PC-3 (cell line): Measurements from ENCODE around the gene DLG2. TPM values are rescaled to one million over a fixed set of nuclear protein-coding genes. Genes with fewer than 3 reads are reported as not detected.

Source experiments
- ATAC-seq: fragments of 200-7000 bp; cut with Tn5 transposase; 2 replicates; pipeline ENCODE4 v1.9.1; 2020; ENCODE audit warnings: mild to moderate bottlenecking, moderate library complexity
- BruUV-seq: library from RNA; stranded (reverse); fragments of 400-500 nt; replicated peaks from 2 replicates; lab custom pipeline; 2021; lab: Mats Ljungman, UMichigan
- CTCF ChIA-PET: fragments of 300-600 bp; sonication (Branson Sonifier 250); formaldehyde crosslinking; loops from one replicate; lab custom pipeline; 2022; ENCODE audit warnings: antibody characterized with exemption; lab: Charles Lee
- POLR2A ChIA-PET: fragments of 300-600 bp; sonication (Branson Sonifier 250); formaldehyde crosslinking; loops from one replicate; lab custom pipeline; 2022; ENCODE audit warnings: antibody characterized with exemption; ENCODE audit not compliant: unreplicated experiment; lab: Charles Lee
- DNase-seq: peaks from one replicate; pipeline ENCODE4 v3.0.0-alpha.2; 2015
- H2AFZ ChIP-seq: fragments of 300-600 bp; sonication (generic); 2 replicates; pipeline ENCODE4 v1.6.0; 2016; ENCODE audit warnings: antibody characterized with exemption, low read length
- H3F3A ChIP-seq: fragments of 300-600 bp; sonication (generic); one replicate; pipeline ENCODE4 v1.6.0; 2017; ENCODE audit warnings: antibody characterized with exemption, low read length, control low read depth, mild to moderate bottlenecking; ENCODE audit not compliant: unreplicated experiment
- H3K27ac ChIP-seq: fragments of 300-600 bp; sonication (generic); 2 replicates; pipeline ENCODE4 v1.5.1; 2016; ENCODE audit warnings: mild to moderate bottlenecking, low read length
- H3K27me3 ChIP-seq: fragments of 300-600 bp; sonication (generic); 2 replicates; pipeline ENCODE4 v1.6.1; 2016; ENCODE audit warnings: low read length, mixed read lengths
- H3K36me3 ChIP-seq: fragments of 300-600 bp; sonication (generic); 2 replicates; pipeline ENCODE4 v1.6.1; 2016; ENCODE audit warnings: low read depth, mixed run types, low read length, mixed read lengths
- H3K4me1 ChIP-seq: fragments of 300-600 bp; sonication (generic); 2 replicates; pipeline ENCODE4 v1.5.1; 2016; ENCODE audit warnings: low read length; ENCODE audit not compliant: insufficient read depth
- H3K4me2 ChIP-seq: fragments of 300-600 bp; sonication (generic); 2 replicates; pipeline ENCODE4 v1.6.0; 2016; ENCODE audit warnings: low read length
- H3K4me3 ChIP-seq: fragments of 300-600 bp; sonication (generic); 2 replicates; pipeline ENCODE4 v1.5.1; 2016; ENCODE audit warnings: mild to moderate bottlenecking, low read length, mixed read lengths
- H3K79me2 ChIP-seq: fragments of 300-600 bp; sonication (generic); 2 replicates; pipeline ENCODE4 v1.6.1; 2017; ENCODE audit warnings: low read length, mixed read lengths
- H3K9ac ChIP-seq: fragments of 300-600 bp; sonication (generic); 2 replicates; pipeline ENCODE4 v1.6.0; 2016; ENCODE audit warnings: mild to moderate bottlenecking, low read length
- H3K9me2 ChIP-seq: fragments of 300-600 bp; sonication (generic); replicated peaks from 2 replicates; pipeline ENCODE4 v1.6.1; 2016; ENCODE audit warnings: mixed run types, low read length, mixed read lengths
- H3K9me3 ChIP-seq: fragments of 300-600 bp; sonication (generic); 2 replicates; pipeline ENCODE4 v1.6.1; 2016; ENCODE audit warnings: low read length, mixed read lengths
- H4K20me1 ChIP-seq: fragments of 300-600 bp; sonication (generic); 2 replicates; pipeline ENCODE4 v1.6.1; 2016; ENCODE audit warnings: low read length, mixed read lengths
- CTCF ChIP-seq: fragments of 300-600 bp; sonication (generic); conservative IDR thresholded peaks from 2 replicates; pipeline ENCODE4 v1.5.1; 2017; ENCODE audit warnings: antibody characterized with exemption, low read depth, mild to moderate bottlenecking, low read length
- EZH2 ChIP-seq: fragments of 300-600 bp; sonication (generic); IDR thresholded peaks from one replicate; pipeline ENCODE4 v1.6.1; 2017; ENCODE audit warnings: antibody characterized with exemption, mild to moderate bottlenecking, low read length; ENCODE audit not compliant: unreplicated experiment
- EZH2phosphoT487 ChIP-seq: fragments of 300-600 bp; sonication (generic); IDR thresholded peaks from 2 replicates; pipeline ENCODE4 v1.6.1; 2018; ENCODE audit warnings: mild to moderate bottlenecking, antibody characterized with exemption, low read length, borderline replicate concordance
- intact Hi-C: fragments of 100-400 bp; cut with micrococcal nuclease; formaldehyde crosslinking; loops from 2 replicates; pipeline ENCODE4 v1.9.0; 2023
- total RNA-seq: library from RNA; depleted of rRNA; stranded (reverse); fragments of >200 nt; gene quantifications from 2 replicates; pipeline ENCODE4 v1.2.3, GENCODE V29; 2014

DLG2 gene
- total RNA-seq, 1 experiment from 2014 or later: 0.58 TPM

GRCh38 chr11:83945976-83946375, 1681.2 kb downstream of the DLG2 start:
- Histone ChIP-seq H3K9me3 (no peaks in the 10 kb centered on the region), H3F3A (no peaks in the 10 kb centered on the region), H3K4me3 (no peak overlapping the region), H2AFZ (no peak overlapping the region), H3K9me2 (no peaks in the 10 kb centered on the region), H3K36me3 (no peaks in the 10 kb centered on the region), H4K20me1 (no peaks in the 10 kb centered on the region), H3K4me2 (no peak overlapping the region), H3K27me3 (peaks cover 5% of the 10 kb centered on the region; the same call in 1 of the 2 replicates), H3K27ac (no peak overlapping the region), H3K79me2 (no peaks in the 10 kb centered on the region), H3K4me1 (no peaks in the 10 kb centered on the region), H3K9ac (no peak overlapping the region)
- BruUV-seq: no TSS peak
- no peak for ATAC-seq
- ChIA-PET POLR2A (no interaction called here), CTCF (no interaction called here)
- no peak for TF ChIP-seq EZH2
- TF ChIP-seq CTCF: no peak
- TF ChIP-seq EZH2phosphoT487: no peak
- no peak for DNase-seq
- intact Hi-C loops: no loop called here

- no peaks in the 10 kb centered on the region for H3K79me2 ChIP-seq
- H3K4me1 ChIP-seq: no peaks in the 10 kb centered on the region
- H3K27ac ChIP-seq: no peak overlapping the region
- no peaks in the 10 kb centered on the region for H4K20me1 ChIP-seq
- H2AFZ ChIP-seq: no peak overlapping the region
- TF ChIP-seq EZH2 (no peak), CTCF (no peak), EZH2phosphoT487 (no peak)
- intact Hi-C loops: no loop called here
- no peak overlapping the region for H3K9ac ChIP-seq
- ChIA-PET POLR2A (no interaction called here), CTCF (no interaction called here)
- H3K4me2 ChIP-seq: no peak overlapping the region
- H3F3A ChIP-seq: no peaks in the 10 kb centered on the region
- H3K4me3 ChIP-seq: no peak overlapping the region
- BruUV-seq: no TSS peak
- H3K9me3 ChIP-seq: no peaks in the 10 kb centered on the region
- ATAC-seq (no peak), DNase-seq (no peak)
- no peaks in the 10 kb centered on the region for H3K36me3 ChIP-seq
- no peaks in the 10 kb centered on the region for H3K9me2 ChIP-seq
- peaks cover 3% of the 10 kb centered on the region; the same call in 1 of the 2 replicates for H3K27me3 ChIP-seq
Observed at GRCh38 chr11:83941050-83941449, 1686.1 kb downstream of the DLG2 start.

- H3K9me3 ChIP-seq: no peaks in the 10 kb centered on the region
- DNase-seq (no peak), ATAC-seq (no peak)
- POLR2A ChIA-PET: no interaction called here
- H3K9ac ChIP-seq: no peak overlapping the region
- no peaks in the 10 kb centered on the region for H3K27me3 ChIP-seq
- no peak overlapping the region for H2AFZ ChIP-seq
- intact Hi-C loops: no loop called here
- H3K79me2 ChIP-seq: no peaks in the 10 kb centered on the region
- no peaks in the 10 kb centered on the region for H3K36me3 ChIP-seq
- H3K27ac ChIP-seq: no peak overlapping the region
- TF ChIP-seq EZH2 (no peak), CTCF (no peak), EZH2phosphoT487 (no peak)
- H3K4me3 ChIP-seq: no peak overlapping the region
- H3K4me1 ChIP-seq: no peaks in the 10 kb centered on the region
- no TSS peak for BruUV-seq
- no peaks in the 10 kb centered on the region for H3F3A ChIP-seq
- H3K9me2 ChIP-seq: no peaks in the 10 kb centered on the region
- H3K4me2 ChIP-seq: no peak overlapping the region
- no peaks in the 10 kb centered on the region for H4K20me1 ChIP-seq
- CTCF ChIA-PET: no interaction called here
Observed at GRCh38 chr11:83938148-83938547, 1689.0 kb downstream of the DLG2 start.
